Activated CD8-positive, alpha-beta T cell treated with anti-CD3 and anti-CD28 coated beads for 36 hours (primary cell): Measurements from ENCODE around the gene NEB. TPM values are rescaled to one million over a fixed set of nuclear protein-coding genes. Genes with fewer than 3 reads are reported as not detected.

ENCODE experiments used
- ATAC-seq: fragments of 200-7000 bp; cut with Tn5 transposase; one replicate; pipeline ENCODE4 v1.10.0; 2021; ENCODE audit warnings: mild to moderate bottlenecking, moderate library complexity
- CTCF ChIA-PET: fragments of 350-600 bp; sonication (Branson Sonifier 250); formaldehyde crosslinking; loops from one replicate; lab custom pipeline; 2021; ENCODE audit warnings: antibody characterized with exemption; lab: Charles Lee
- POLR2A ChIA-PET: fragments of 350-600 bp; sonication (Branson Sonifier 250); formaldehyde crosslinking; loops from one replicate; lab custom pipeline; 2021; ENCODE audit warnings: antibody characterized with exemption; lab: Charles Lee
- DNase-seq: peaks from one replicate; pipeline ENCODE4 v3.0.0-alpha.2; 2020
- H3K27ac Mint-ChIP-seq: one replicate; pipeline ENCODE4 v1.8.0; 2021; ENCODE audit warnings: mild to moderate bottlenecking, mixed read lengths
- H3K27me3 Mint-ChIP-seq: one replicate; pipeline ENCODE4 v1.8.0; 2021; ENCODE audit warnings: mixed read lengths
- H3K36me3 Mint-ChIP-seq: one replicate; pipeline ENCODE4 v1.8.0; 2021; ENCODE audit warnings: low read depth, mixed read lengths
- H3K4me1 Mint-ChIP-seq: one replicate; pipeline ENCODE4 v1.8.0; 2021; ENCODE audit warnings: low read depth, mixed read lengths
- H3K4me3 Mint-ChIP-seq: one replicate; pipeline ENCODE4 v1.8.0; 2021; ENCODE audit warnings: mild to moderate bottlenecking, moderate library complexity, mixed read lengths
- H3K9me3 Mint-ChIP-seq: one replicate; pipeline ENCODE4 v1.8.0; 2021; ENCODE audit warnings: mixed read lengths
- intact Hi-C: fragments of 100-400 bp; cut with micrococcal nuclease; formaldehyde crosslinking; loops from one replicate; pipeline ENCODE4 v1.10.0; 2022
- total RNA-seq, 2 experiments: library from RNA; stranded (reverse); gene quantifications; one replicate each; pipeline ENCODE4 v1.2.3, GENCODE V29; 2021
- TF ChIP-seq, protein P1 (sequence below): fragments of 200-600 bp; IDR thresholded peaks from one replicate; pipeline ENCODE4 v1.8.0; 2022; ENCODE audit warnings: antibody characterized with exemption, mild to moderate bottlenecking

Gene NEB
- total RNA-seq, 2 experiments from 2014 or later, result 0.18 to 0.34 TPM

DNA sequence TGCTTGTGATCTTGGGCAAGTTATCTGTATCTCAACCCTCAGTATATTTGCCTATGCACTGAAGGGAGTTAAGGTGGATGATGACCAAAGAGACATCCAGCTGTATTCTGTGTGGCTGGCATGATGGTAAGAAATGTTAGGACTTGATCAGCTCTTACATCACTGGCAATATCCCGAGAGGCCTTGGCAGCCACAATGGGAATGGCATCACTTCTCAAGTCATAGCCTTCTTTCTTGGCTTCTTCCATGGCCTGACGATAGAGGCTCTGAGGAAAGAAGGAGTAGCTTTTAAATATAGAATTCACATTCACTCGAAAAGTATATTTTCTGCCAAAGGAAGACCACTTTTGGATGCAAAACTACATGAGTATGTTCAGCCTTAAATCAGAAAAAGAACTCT is 113.5 kb downstream of the NEB start:
- CTCF ChIA-PET, result interaction anchor here (1.2 kb wide), 1 partner anchor 14 kb away, joined by 3 read pairs; no protein-coding TSS in a partner anchor

GRCh38 chr2:151619337-151619989 is 114.8 kb downstream of the NEB start:
- DNase-seq (no peak), ATAC-seq (no peak)
- TF ChIP-seq, protein P1, sequence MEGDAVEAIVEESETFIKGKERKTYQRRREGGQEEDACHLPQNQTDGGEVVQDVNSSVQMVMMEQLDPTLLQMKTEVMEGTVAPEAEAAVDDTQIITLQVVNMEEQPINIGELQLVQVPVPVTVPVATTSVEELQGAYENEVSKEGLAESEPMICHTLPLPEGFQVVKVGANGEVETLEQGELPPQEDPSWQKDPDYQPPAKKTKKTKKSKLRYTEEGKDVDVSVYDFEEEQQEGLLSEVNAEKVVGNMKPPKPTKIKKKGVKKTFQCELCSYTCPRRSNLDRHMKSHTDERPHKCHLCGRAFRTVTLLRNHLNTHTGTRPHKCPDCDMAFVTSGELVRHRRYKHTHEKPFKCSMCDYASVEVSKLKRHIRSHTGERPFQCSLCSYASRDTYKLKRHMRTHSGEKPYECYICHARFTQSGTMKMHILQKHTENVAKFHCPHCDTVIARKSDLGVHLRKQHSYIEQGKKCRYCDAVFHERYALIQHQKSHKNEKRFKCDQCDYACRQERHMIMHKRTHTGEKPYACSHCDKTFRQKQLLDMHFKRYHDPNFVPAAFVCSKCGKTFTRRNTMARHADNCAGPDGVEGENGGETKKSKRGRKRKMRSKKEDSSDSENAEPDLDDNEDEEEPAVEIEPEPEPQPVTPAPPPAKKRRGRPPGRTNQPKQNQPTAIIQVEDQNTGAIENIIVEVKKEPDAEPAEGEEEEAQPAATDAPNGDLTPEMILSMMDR, result no peak
- Mint-ChIP-seq H3K27me3 (no peaks in the 10 kb centered on the region), H3K4me3 (no peak overlapping the region), H3K36me3 (no peaks in the 10 kb centered on the region), H3K4me1 (peaks cover 9% of the 10 kb centered on the region), H3K27ac (no peak overlapping the region), H3K9me3 (no peaks in the 10 kb centered on the region)
- intact Hi-C loops, result no loop called here
- CTCF ChIA-PET, result no interaction called here
- POLR2A ChIA-PET, result no interaction called here

More for the DNA sequence above, 113.5 kb downstream of the NEB start:
- Mint-ChIP-seq H3K4me3 (no peak overlapping the region), H3K27me3 (no peaks in the 10 kb centered on the region), H3K27ac (no peak overlapping the region), H3K9me3 (no peaks in the 10 kb centered on the region), H3K4me1 (no peaks in the 10 kb centered on the region), H3K36me3 (no peaks in the 10 kb centered on the region)
- ATAC-seq (no peak), DNase-seq (no peak)
- TF ChIP-seq, protein P1, result no peak
- POLR2A ChIA-PET, result no interaction called here
- intact Hi-C loops, result no loop called here

DNA sequence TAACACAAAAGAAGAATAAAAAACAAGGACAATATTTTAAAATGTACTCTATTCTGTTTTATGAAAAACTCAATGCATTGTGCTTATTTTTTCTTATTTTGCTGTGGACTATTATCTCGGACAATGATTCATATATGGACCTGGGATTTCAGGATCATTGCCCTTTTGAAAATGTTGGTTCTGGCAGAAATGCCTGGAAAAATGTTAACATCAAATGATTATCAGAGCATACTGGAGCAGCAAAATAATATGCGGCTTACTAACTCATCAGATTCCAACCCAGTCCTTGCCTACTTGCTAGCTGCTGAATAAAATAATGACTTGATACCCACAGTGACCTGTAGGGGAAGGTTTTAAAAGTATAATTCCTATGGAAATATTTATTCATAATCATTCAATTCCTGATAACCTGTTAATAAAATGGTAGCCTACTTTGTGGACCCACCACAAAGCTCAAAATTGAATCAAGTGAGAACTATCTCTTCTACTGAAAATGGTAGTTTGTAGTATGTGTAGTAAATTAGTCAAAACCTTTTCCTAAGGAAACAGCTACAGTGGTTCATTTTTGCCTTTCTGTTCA is 117.4 kb downstream of the NEB start:
- POLR2A ChIA-PET, result no interaction called here
- no peak for ATAC-seq
- TF ChIP-seq, protein P1, result no peak
- H3K4me3 Mint-ChIP-seq, result no peak overlapping the region
- no peaks in the 10 kb centered on the region for H3K9me3 Mint-ChIP-seq
- no peak overlapping the region for H3K27ac Mint-ChIP-seq
- DNase-seq, result no peak
- H3K4me1 Mint-ChIP-seq, result peaks cover 12% of the 10 kb centered on the region
- H3K36me3 Mint-ChIP-seq, result no peaks in the 10 kb centered on the region
- H3K27me3 Mint-ChIP-seq, result no peaks in the 10 kb centered on the region
- intact Hi-C loops, result no loop called here
- CTCF ChIA-PET, result interaction anchor here (0.7 kb wide), 1 partner anchor 198 kb away, joined by 3 read pairs; no protein-coding TSS in a partner anchor

- no peaks in the 10 kb centered on the region for H3K9me3 Mint-ChIP-seq
- H3K27ac Mint-ChIP-seq, result no peak overlapping the region
- CTCF ChIA-PET, result interaction anchor here (1.1 to 1.4 kb wide), 2 partner anchors 19 to 409 kb away, joined by 4 read pairs; no protein-coding TSS in a partner anchor
- no peaks in the 10 kb centered on the region for H3K27me3 Mint-ChIP-seq
- TF ChIP-seq, protein P1, result no peak
- no peak for DNase-seq
- no peaks in the 10 kb centered on the region for H3K36me3 Mint-ChIP-seq
- intact Hi-C loops, result no loop called here
- peak; percentile 71 for ATAC-seq
- POLR2A ChIA-PET, result no interaction called here
- no peak overlapping the region for H3K4me3 Mint-ChIP-seq
- H3K4me1 Mint-ChIP-seq, result peaks cover 12% of the 10 kb centered on the region
Measured at GRCh38 chr2:151614606-151615306, 119.5 kb downstream of the NEB start.
